ENCODE results near the gene TAOK1. TPM values are rescaled to one million over a fixed set of nuclear protein-coding genes. Genes with fewer than 3 reads are reported as not detected.

TAOK1 gene
- total and polyA plus RNA-seq, 2 of the 13 experiments (the other 11 are each of a cell fraction or from before 2014, with no cell fraction given), result 14.1 to 23.0 TPM

DNA sequence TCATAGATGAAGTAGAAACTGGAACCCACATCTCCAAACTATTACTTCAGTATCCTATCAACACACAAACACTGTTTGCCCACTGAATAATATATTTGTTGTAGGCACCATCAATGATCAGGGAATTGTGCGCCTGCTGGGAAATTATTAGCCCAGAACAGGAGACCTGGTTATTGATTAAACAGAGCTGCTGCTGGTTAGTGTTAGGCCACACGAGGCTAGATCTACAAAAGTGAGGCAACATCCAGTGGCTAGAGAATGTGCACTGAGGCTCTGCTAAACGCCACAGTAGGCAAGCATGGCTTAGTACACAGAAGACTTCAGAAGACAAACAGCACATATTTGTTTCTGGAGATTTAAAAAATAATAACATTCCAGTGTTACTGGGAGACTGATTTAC is 165.7 kb downstream of the TAOK1 start (continued):
- TF ChIP-seq, protein P1, sequence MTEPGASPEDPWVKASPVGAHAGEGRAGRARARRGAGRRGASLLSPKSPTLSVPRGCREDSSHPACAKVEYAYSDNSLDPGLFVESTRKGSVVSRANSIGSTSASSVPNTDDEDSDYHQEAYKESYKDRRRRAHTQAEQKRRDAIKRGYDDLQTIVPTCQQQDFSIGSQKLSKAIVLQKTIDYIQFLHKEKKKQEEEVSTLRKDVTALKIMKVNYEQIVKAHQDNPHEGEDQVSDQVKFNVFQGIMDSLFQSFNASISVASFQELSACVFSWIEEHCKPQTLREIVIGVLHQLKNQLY (CRISPR knock-in tag; IDR thresholded peaks at IDR 0.05), result peak; percentile 24; the same call in 1 of the 2 replicates
- TF ChIP-seq ZNF780A (CRISPR knock-in tag; IDR thresholded peaks at IDR 0.05) (no peak), RARA (CRISPR knock-in tag; IDR thresholded peaks at IDR 0.05) (peak; percentile 29; the same call in 1 of the 2 replicates), CREM (IDR thresholded peaks at IDR 0.05) (0 out of 2 replicates have a peak, but pooled peaks have one; percentile 31), CREM (CRISPR knock-in tag; IDR thresholded peaks at IDR 0.05) (no peak), FOXK2 (IDR thresholded peaks at IDR 0.05) (peak; percentile 36; the same call in 1 of the 2 replicates)
- TF ChIP-seq, protein P2, sequence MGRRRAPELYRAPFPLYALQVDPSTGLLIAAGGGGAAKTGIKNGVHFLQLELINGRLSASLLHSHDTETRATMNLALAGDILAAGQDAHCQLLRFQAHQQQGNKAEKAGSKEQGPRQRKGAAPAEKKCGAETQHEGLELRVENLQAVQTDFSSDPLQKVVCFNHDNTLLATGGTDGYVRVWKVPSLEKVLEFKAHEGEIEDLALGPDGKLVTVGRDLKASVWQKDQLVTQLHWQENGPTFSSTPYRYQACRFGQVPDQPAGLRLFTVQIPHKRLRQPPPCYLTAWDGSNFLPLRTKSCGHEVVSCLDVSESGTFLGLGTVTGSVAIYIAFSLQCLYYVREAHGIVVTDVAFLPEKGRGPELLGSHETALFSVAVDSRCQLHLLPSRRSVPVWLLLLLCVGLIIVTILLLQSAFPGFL (CRISPR knock-in tag; IDR thresholded peaks at IDR 0.05), result no peak
- TF ChIP-seq, protein P3, sequence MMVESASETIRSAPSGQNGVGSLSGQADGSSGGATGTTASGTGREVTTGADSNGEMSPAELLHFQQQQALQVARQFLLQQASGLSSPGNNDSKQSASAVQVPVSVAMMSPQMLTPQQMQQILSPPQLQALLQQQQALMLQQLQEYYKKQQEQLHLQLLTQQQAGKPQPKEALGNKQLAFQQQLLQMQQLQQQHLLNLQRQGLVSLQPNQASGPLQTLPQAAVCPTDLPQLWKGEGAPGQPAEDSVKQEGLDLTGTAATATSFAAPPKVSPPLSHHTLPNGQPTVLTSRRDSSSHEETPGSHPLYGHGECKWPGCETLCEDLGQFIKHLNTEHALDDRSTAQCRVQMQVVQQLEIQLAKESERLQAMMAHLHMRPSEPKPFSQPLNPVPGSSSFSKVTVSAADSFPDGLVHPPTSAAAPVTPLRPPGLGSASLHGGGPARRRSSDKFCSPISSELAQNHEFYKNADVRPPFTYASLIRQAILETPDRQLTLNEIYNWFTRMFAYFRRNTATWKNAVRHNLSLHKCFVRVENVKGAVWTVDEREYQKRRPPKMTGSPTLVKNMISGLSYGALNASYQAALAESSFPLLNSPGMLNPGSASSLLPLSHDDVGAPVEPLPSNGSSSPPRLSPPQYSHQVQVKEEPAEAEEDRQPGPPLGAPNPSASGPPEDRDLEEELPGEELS (CRISPR knock-in tag; IDR thresholded peaks at IDR 0.05), result peak; percentile 72; the same call in 1 of the 2 replicates
- TF ChIP-seq, protein P4, sequence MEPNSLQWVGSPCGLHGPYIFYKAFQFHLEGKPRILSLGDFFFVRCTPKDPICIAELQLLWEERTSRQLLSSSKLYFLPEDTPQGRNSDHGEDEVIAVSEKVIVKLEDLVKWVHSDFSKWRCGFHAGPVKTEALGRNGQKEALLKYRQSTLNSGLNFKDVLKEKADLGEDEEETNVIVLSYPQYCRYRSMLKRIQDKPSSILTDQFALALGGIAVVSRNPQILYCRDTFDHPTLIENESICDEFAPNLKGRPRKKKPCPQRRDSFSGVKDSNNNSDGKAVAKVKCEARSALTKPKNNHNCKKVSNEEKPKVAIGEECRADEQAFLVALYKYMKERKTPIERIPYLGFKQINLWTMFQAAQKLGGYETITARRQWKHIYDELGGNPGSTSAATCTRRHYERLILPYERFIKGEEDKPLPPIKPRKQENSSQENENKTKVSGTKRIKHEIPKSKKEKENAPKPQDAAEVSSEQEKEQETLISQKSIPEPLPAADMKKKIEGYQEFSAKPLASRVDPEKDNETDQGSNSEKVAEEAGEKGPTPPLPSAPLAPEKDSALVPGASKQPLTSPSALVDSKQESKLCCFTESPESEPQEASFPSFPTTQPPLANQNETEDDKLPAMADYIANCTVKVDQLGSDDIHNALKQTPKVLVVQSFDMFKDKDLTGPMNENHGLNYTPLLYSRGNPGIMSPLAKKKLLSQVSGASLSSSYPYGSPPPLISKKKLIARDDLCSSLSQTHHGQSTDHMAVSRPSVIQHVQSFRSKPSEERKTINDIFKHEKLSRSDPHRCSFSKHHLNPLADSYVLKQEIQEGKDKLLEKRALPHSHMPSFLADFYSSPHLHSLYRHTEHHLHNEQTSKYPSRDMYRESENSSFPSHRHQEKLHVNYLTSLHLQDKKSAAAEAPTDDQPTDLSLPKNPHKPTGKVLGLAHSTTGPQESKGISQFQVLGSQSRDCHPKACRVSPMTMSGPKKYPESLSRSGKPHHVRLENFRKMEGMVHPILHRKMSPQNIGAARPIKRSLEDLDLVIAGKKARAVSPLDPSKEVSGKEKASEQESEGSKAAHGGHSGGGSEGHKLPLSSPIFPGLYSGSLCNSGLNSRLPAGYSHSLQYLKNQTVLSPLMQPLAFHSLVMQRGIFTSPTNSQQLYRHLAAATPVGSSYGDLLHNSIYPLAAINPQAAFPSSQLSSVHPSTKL (CRISPR knock-in tag; IDR thresholded peaks at IDR 0.05), result peak; percentile 77

Measured in HepG2 (cell line).